ENCODE measurements around the gene TGFBR3. TPM values are rescaled to one million over a fixed set of nuclear protein-coding genes. Genes with fewer than 3 reads are reported as not detected.

Gene TGFBR3
- total RNA-seq, 1 experiment from 2014 or later, result 3.1 TPM

GRCh38 chr1:91778964-91779363 is 107.0 kb downstream of the TGFBR3 start:
- Histone ChIP-seq H3K36me3 (ENCODE audit: insufficient read depth, low read length, poor library complexity, severe bottlenecking) (no peaks in the 10 kb centered on the region), H3K9me3 (ENCODE audit: low read depth, low read length, poor library complexity, severe bottlenecking) (no peaks in the 10 kb centered on the region), H3K4me3 (ENCODE audit: low read depth, low read length, poor library complexity, severe bottlenecking) (no peak overlapping the region), H3K4me1 (ENCODE audit: insufficient read depth, low read length, poor library complexity, severe bottlenecking) (peaks cover 19% of the 10 kb centered on the region), H3K27ac (ENCODE audit: low read depth, low read length, poor library complexity, severe bottlenecking) (no peak overlapping the region), H3K27me3 (replicated peaks; ENCODE audit: insufficient read depth, low read depth, low read length, poor library complexity) (no peaks in the 10 kb centered on the region)
- TF ChIP-seq EZH2 (IDR thresholded peaks at IDR 0.05; ENCODE audit: borderline replicate concordance, low read depth, low read length, poor library complexity, severe bottlenecking), result no peak
- no peak for TF ChIP-seq CTCF (conservative IDR thresholded peaks at IDR 0.05; ENCODE audit: low read depth, low read length)
- POLR2A ChIA-PET (ENCODE audit: low non-redundant PET), result no interaction called here
- BruUV-seq (replicated peaks), result no TSS peak
- intact Hi-C loops (cut with micrococcal nuclease; ENCODE audit: unreplicated experiment), result no loop called here
- no peak for DNase-seq (ENCODE audit: low spot score)
- CTCF ChIA-PET, result no interaction called here

GRCh38 chr1:91777630-91778300 is 108.2 kb downstream of the TGFBR3 start:
- TF ChIP-seq CTCF (conservative IDR thresholded peaks at IDR 0.05; ENCODE audit: low read depth, low read length), result no peak
- no peak for TF ChIP-seq EZH2 (IDR thresholded peaks at IDR 0.05; ENCODE audit: borderline replicate concordance, low read depth, low read length, poor library complexity, severe bottlenecking)
- Histone ChIP-seq H3K27ac (ENCODE audit: low read depth, low read length, poor library complexity, severe bottlenecking) (no peak overlapping the region), H3K36me3 (ENCODE audit: insufficient read depth, low read length, poor library complexity, severe bottlenecking) (no peaks in the 10 kb centered on the region), H3K9me3 (ENCODE audit: low read depth, low read length, poor library complexity, severe bottlenecking) (no peaks in the 10 kb centered on the region), H3K4me1 (ENCODE audit: insufficient read depth, low read length, poor library complexity, severe bottlenecking) (peaks cover 19% of the 10 kb centered on the region), H3K27me3 (replicated peaks; ENCODE audit: insufficient read depth, low read depth, low read length, poor library complexity) (no peaks in the 10 kb centered on the region), H3K4me3 (ENCODE audit: low read depth, low read length, poor library complexity, severe bottlenecking) (no peak overlapping the region)
- intact Hi-C loops (cut with micrococcal nuclease; ENCODE audit: unreplicated experiment), result no loop called here
- ChIA-PET CTCF (no interaction called here), POLR2A (ENCODE audit: low non-redundant PET) (interaction anchor here (0.6 kb wide), 1 partner anchor 1492 kb away, joined by 3 read pairs; no protein-coding TSS in a partner anchor)
- no TSS peak for BruUV-seq (replicated peaks)
- DNase-seq (ENCODE audit: low spot score), result no peak

DNA sequence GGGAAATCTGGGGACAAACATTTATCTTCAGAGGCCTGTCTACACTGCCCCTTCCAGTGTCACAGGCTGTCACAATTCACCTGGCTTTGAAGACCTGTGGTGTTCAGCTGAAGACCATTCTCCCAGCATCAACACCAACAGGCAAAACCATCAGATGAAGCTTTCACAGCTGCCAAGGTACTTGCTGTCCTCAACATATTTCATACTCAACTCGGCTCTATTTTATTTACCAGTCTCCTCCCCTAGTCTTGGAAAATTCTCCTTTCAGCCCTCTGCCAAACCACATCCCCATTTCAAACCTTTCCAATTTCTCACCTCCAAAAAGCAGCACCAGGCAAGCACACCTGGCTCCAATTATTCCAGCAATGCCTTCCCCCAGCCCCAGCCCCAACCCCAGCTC is 108.8 kb downstream of the TGFBR3 start:
- H3K36me3 ChIP-seq (ENCODE audit: insufficient read depth, low read length, poor library complexity, severe bottlenecking), result no peaks in the 10 kb centered on the region
- H3K27ac ChIP-seq (ENCODE audit: low read depth, low read length, poor library complexity, severe bottlenecking), result no peak overlapping the region
- peaks cover 15% of the 10 kb centered on the region for H3K4me1 ChIP-seq (ENCODE audit: insufficient read depth, low read length, poor library complexity, severe bottlenecking)
- no peaks in the 10 kb centered on the region for H3K9me3 ChIP-seq (ENCODE audit: low read depth, low read length, poor library complexity, severe bottlenecking)
- no TSS peak for BruUV-seq (replicated peaks)
- H3K4me3 ChIP-seq (ENCODE audit: low read depth, low read length, poor library complexity, severe bottlenecking), result no peak overlapping the region
- intact Hi-C loops (cut with micrococcal nuclease; ENCODE audit: unreplicated experiment), result no loop called here
- ChIA-PET POLR2A (ENCODE audit: low non-redundant PET) (no interaction called here), CTCF (no interaction called here)
- no peak for TF ChIP-seq EZH2 (IDR thresholded peaks at IDR 0.05; ENCODE audit: borderline replicate concordance, low read depth, low read length, poor library complexity, severe bottlenecking)
- no peak for TF ChIP-seq CTCF (conservative IDR thresholded peaks at IDR 0.05; ENCODE audit: low read depth, low read length)
- no peaks in the 10 kb centered on the region for H3K27me3 ChIP-seq (replicated peaks; ENCODE audit: insufficient read depth, low read depth, low read length, poor library complexity)
- DNase-seq (ENCODE audit: low spot score), result no peak

All from A673 (cell line).